ENCODE data around the gene KSR1. TPM values are rescaled to one million over a fixed set of nuclear protein-coding genes. Genes with fewer than 3 reads are reported as not detected.

The KSR1 gene
- total and polyA plus RNA-seq, 10 of the 15 experiments (the other 5 are each of a cell fraction or from before 2014, with no cell fraction given) = 0.97 to 66.6 (median 22.9) TPM

DNA sequence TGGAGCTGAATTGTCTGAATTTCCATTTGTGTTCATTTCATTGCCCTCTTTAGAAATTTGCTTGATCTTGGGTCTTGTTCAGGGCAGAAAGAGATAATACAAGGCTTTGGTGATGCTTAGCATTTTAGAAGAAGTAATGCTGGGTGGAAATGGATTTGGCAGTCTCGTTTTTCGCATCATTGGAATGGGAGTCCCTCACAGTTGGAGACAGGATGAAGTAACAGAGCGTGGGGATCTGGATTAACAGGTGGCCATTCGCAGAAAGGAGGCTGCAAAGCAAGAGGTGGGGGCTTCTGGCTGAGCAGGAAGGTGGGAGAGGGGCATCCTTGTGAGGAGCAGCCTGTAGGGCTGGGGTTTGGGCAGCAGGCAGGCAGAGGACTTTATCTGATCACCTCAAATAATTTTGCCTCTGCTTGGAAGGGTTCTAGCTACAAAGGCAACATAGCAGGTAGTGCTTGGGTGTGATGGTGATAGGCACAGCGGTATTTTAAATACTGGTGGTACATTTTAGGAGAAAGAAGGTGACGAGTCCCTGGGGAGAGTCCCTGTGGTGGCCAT, 17.0 kb downstream of the KSR1 start (continued):
- TF ChIP-seq NR2C2 (IDR thresholded peaks at IDR 0.05; ENCODE audit: borderline replicate concordance, control insufficient read depth, insufficient read length, low read depth) (no peak), NR2F1 (conservative IDR thresholded peaks at IDR 0.05) (no peak; the same call in 1 of the 2 replicates), FOXM1 (IDR thresholded peaks at IDR 0.05; ENCODE audit: low read depth, low read length) (0 out of 2 replicates have a peak, but pooled peaks have one; percentile 65), ESRRA (IDR thresholded peaks at IDR 0.05; ENCODE audit: low read length) (no peak), BACH1 (IDR thresholded peaks at IDR 0.05; ENCODE audit: borderline replicate concordance) (0 out of 2 replicates have a peak, but pooled peaks have one; percentile 30), GATAD2B (conservative IDR thresholded peaks at IDR 0.05; ENCODE audit: low read depth) (peak; percentile 71; the same call in 1 of the 2 replicates), POLR2A (IDR thresholded peaks at IDR 0.05; ENCODE audit: low read depth, low read length) (no peak), SIN3A (IDR thresholded peaks at IDR 0.05; ENCODE audit: low read depth, low read length) (no peak)
- TF ChIP-seq, protein P1, sequence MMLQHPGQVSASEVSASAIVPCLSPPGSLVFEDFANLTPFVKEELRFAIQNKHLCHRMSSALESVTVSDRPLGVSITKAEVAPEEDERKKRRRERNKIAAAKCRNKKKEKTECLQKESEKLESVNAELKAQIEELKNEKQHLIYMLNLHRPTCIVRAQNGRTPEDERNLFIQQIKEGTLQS (IDR thresholded peaks at IDR 0.05; ENCODE audit: borderline replicate concordance, extremely low read depth, low read depth, low read length) = no peak
- TF ChIP-seq, protein P2, sequence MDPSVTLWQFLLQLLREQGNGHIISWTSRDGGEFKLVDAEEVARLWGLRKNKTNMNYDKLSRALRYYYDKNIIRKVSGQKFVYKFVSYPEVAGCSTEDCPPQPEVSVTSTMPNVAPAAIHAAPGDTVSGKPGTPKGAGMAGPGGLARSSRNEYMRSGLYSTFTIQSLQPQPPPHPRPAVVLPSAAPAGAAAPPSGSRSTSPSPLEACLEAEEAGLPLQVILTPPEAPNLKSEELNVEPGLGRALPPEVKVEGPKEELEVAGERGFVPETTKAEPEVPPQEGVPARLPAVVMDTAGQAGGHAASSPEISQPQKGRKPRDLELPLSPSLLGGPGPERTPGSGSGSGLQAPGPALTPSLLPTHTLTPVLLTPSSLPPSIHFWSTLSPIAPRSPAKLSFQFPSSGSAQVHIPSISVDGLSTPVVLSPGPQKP (IDR thresholded peaks at IDR 0.05; ENCODE audit: low read depth, low read length) = no peak
- TF ChIP-seq, protein P3, sequence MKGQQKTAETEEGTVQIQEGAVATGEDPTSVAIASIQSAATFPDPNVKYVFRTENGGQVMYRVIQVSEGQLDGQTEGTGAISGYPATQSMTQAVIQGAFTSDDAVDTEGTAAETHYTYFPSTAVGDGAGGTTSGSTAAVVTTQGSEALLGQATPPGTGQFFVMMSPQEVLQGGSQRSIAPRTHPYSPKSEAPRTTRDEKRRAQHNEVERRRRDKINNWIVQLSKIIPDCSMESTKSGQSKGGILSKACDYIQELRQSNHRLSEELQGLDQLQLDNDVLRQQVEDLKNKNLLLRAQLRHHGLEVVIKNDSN (IDR thresholded peaks at IDR 0.05; ENCODE audit: borderline replicate concordance, extremely low read length, insufficient read depth, low read depth, low read length) = no peak
- TF ChIP-seq, protein P4, sequence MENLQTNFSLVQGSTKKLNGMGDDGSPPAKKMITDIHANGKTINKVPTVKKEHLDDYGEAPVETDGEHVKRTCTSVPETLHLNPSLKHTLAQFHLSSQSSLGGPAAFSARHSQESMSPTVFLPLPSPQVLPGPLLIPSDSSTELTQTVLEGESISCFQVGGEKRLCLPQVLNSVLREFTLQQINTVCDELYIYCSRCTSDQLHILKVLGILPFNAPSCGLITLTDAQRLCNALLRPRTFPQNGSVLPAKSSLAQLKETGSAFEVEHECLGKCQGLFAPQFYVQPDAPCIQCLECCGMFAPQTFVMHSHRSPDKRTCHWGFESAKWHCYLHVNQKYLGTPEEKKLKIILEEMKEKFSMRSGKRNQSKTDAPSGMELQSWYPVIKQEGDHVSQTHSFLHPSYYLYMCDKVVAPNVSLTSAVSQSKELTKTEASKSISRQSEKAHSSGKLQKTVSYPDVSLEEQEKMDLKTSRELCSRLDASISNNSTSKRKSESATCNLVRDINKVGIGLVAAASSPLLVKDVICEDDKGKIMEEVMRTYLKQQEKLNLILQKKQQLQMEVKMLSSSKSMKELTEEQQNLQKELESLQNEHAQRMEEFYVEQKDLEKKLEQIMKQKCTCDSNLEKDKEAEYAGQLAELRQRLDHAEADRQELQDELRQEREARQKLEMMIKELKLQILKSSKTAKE (IDR thresholded peaks at IDR 0.05; ENCODE audit: low read depth, poor library complexity, severe bottlenecking) = no peak
- TF ChIP-seq, protein P5, sequence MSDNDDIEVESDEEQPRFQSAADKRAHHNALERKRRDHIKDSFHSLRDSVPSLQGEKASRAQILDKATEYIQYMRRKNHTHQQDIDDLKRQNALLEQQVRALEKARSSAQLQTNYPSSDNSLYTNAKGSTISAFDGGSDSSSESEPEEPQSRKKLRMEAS (IDR thresholded peaks at IDR 0.05; ENCODE audit: low read depth, low read length) = no peak; the same call in 1 of the 2 replicates

All from GM12878 (cell line).